GM18873 (cell line): ENCODE measurements around the gene BTBD9.

Experiments used
- ATAC-seq: cut with Tn5 transposase; IDR thresholded peaks from one replicate; pipeline ENCODE4 v1.9.1; 2021; ENCODE audit warnings: mild to moderate bottlenecking, moderate library complexity, moderate number of reproducible peaks; ENCODE audit not compliant: unreplicated experiment, low FRiP score

The BTBD9 gene

DNA sequence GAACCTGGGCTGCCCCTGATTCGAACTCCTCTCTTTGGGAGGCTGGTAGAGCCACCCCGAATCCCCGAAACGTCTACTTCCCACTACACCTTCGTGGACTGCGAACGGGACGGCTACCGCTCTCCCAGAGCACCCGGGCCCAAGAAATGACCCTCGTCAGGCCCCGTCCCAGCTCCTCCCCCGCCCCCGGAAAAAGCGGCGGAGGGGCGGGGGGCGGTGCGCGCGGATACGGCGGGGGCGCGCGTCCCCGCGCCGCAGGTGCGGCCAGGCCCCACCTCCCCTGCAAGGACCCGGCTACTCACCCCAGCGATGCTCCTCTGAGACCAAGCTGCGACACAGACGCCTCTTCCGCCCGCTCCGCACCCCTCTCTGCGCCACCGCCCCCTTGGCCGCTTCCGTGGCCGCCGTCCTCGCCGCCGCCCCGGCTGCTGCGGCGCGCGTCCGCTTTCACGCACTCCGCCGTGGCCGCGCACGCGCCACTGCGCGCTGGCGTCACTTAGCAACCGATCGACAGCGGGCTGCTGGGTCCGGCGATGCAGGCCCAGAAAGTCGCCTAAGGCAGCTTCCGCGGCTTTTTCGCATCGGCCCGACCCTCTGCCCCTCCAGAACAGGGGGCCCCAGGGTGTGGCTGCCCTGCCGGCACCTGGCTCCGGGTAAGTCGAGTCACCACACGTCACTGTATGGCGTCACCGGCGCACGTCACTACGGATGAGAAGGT is at the start of gene BTBD9:
Gene BTBD9, minus strand, starts transcription at position 432 of the 718 bp plus-strand sequence.
- ATAC-seq = peak; percentile 50

GRCh38 chr6:38688579-38689087 is 48.9 kb upstream of the BTBD9 start:
- ATAC-seq = no peak

GRCh38 chr6:38687549-38687948 is 47.8 kb upstream of the BTBD9 start:
- ATAC-seq = no peak

- no peak for ATAC-seq
Observed at GRCh38 chr6:38687043-38687353, 47.3 kb upstream of the BTBD9 start.

GRCh38 chr6:38686270-38687042 is 46.7 kb upstream of the BTBD9 start:
- ATAC-seq = no peak

GRCh38 chr6:38684904-38685303 is 45.2 kb upstream of the BTBD9 start:
- no peak for ATAC-seq

DNA sequence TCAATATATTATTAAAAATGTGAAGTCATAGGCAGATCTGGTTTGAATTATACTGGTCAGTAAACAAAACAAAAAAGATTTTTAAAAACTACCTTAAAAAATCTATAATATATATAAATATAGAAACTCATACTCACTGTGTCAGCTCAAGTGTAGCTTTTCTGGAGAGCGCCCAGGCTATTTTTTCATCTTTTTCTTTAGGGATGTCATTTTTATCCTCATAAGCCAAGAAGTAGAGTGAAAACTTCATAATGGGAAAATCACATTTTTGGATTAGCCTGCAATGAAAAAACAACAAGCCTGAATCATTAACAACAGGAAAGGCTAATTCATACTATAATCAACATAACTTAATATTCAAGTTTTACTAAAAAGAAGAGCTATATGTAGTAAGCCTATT is 44.5 kb upstream of the BTBD9 start:
- no peak for ATAC-seq

DNA sequence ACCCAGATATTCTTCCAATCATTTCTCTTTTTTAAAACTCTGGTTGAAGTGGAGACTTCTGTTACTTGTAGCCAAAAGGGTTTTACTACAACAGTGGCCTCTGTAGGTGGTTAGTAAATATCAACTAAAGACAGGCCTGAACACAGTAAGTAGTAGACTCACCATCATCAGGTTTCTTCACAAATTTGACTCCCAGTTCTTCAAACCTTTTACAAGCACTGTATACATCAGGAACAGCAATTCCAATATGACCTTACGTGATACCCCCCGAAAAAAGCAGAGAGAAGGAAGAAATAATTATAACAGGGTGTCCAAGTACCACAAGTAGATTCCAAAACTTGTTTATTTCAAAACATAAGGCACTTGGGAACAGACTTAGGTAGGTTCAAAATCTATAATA is 42.1 kb upstream of the BTBD9 start:
- no peak for ATAC-seq

GRCh38 chr6:38679668-38680067 is 39.9 kb upstream of the BTBD9 start:
- ATAC-seq = no peak

- no peak for ATAC-seq
Observed at GRCh38 chr6:38678178-38678760, 38.5 kb upstream of the BTBD9 start.

- ATAC-seq = no peak
Observed at GRCh38 chr6:38676974-38677544, 37.3 kb upstream of the BTBD9 start.

DNA sequence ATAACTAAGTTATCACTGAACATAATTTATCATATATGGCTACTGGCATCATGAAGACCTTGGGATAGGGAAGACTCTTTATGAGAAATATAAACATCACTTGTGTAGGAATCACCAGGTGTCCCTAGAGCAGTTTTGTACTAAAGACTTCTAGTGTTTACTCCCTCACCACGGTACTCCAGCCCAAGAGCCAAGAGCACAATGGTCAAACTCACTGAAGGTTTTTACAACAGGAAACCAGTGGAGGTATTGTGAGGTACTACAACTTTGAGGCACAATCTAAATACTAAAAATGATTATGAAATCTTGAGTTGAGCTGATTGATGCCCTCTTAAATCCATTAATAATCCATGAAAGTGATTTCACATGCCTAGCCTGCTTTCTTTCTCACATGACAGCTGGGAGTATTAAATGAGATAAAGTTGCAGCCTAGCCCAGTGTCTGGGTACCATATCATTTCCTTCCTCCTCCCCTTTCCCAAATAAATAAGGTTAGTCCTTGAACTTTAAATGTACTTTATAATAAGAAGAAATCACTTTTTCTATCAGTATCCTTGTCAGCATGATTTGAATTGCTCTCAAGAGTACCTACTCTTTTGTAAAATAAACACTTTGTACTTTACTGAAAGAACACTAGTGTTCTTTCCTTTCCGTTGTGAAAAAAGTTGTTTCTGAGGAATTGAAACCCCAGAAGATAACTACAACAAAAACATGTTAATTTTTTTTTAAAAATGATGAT is 36.7 kb upstream of the BTBD9 start:
- no peak for ATAC-seq

GRCh38 chr6:38673397-38674165 is 33.9 kb upstream of the BTBD9 start:
- no peak for ATAC-seq

- ATAC-seq = peak; percentile 81
Observed at GRCh38 chr6:38671885-38672467, 32.2 kb upstream of the BTBD9 start.

- ATAC-seq = no peak
Observed at GRCh38 chr6:38658418-38659167, 18.9 kb upstream of the BTBD9 start.

GRCh38 chr6:38656896-38657295 is 17.2 kb upstream of the BTBD9 start:
- no peak for ATAC-seq

- no peak for ATAC-seq
Observed at GRCh38 chr6:38654263-38654662, 14.5 kb upstream of the BTBD9 start.

- ATAC-seq = no peak
Observed at GRCh38 chr6:38651121-38651784, 11.5 kb upstream of the BTBD9 start.
